Fibroblast of skin of left biceps (primary cell): Measurements from ENCODE around the gene AMY1A.
"Not testable (repeated sequence)": the region's sequence is repeated elsewhere in the genome, so short reads cannot be mapped to it uniquely, and the experiment has no call there.

ENCODE experiments used
- DNase-seq, 2 experiments: peaks; one replicate each; pipeline ENCODE4 v3.0.0-alpha.2; 2013; ENCODE audit warnings: low read depth in 2 of 2

The AMY1A gene

DNA sequence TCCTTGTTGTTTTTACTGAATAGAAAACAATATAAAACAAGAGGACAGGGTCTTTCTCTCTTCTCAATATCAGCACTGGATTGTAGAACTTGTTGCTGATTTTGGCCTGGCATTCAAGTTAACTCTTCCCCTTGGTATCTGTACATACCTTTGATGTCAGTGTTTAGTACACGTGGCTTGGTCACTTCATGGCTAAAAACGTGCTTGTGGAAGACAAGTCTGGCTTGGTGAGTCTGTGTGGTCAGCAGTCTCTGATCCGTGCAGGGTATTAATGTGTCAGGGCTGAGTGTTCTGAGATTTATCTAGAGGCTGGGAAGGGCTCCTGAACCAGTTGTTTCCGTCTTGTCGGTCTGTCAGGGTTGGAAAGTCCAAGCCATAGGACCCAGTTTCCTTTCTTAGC is at the start of gene AMY1A:
AMY1A (plus strand) TSS at position 301 of the 400 bp plus-strand sequence. CDS start 571 bp downstream, outside the sequence.
- DNase-seq = not testable (repeated sequence)

DNA sequence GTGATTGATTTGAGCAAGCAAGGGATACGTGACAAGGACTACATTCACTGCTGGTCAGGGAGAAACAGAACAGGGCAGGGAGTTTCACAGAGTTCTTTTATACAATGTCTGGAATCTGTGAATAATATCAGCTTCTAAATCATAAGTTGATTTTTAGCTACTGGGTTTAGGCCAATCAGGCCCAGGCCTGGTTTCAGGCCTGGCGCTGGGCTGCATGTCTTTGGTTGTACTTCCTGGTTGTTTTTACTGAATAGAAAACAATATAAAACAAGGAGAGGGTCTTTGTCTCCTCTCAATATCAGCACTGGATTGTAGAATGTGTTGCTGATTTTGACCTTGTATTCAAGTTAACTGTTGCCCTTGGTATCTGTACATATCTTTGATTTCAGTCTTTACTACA is 39.2 kb upstream of the AMY1A start:
- no peak for DNase-seq

GRCh38 chr1:103616994-103617477 is 38.5 kb upstream of the AMY1A start, which contains the start of gene AMY2A:
Gene AMY2A, plus strand, starts transcription at chr1:103617427. Its CDS starts 14 bp downstream, at chr1:103617441.
- not testable (repeated sequence) for DNase-seq

DNA sequence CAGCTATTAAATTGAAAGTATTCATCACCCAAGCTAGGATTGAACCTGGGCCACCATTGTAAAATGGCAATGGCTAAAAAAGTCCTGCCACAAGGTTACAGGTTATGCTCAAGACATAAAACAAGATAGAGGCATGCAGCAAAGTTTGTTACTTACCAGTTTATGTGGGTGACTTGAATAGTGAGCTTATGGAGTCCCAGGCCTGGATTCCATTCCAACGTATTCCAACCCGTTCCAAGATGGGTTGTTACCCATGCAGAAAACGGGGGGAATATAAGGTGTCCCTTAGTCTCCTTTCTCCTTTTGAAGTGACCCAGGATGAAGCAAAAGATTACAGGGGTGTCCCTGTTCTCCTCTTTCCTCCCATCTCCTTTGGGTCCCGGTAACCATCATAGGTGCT is 28.1 kb upstream of the AMY1A start:
- not testable (repeated sequence) for DNase-seq

DNA sequence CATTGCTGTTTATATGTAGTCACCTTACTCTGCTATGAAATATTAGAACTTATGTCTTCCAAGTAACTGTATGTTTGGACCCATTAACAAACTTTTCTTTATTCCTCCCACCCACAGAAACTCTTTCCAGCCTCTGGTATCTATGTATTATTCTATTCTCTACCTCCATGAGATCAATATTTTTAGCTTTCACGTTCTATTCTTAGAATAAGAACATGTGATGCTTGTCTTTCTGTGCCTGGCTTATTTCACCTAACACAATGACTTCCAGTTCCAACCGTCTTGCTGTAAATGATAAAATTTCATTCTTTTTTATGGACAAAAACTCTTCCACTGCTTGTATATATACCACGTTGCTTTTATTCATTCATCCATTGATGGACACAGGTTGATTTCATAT is 14.4 kb upstream of the AMY1A start:
- not testable (repeated sequence) for DNase-seq

DNA sequence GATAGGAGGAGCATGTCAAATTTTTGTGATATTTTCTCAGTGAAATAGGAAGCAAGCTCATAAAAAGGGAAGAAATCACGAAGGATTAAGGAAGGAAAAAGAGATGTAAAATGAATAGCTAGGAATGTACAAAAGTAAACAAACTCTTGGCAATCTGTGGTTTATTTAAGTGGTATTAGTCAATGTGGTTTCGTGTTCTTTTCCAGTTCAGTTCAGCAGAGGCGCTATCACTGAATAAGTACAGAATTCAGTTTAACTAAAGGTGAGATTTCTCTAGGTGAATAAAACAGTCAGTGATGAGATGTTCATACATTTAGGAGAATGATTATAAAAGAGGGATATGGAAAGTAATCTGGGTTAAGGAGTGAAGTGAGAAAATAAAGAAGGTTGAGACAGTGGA is 11.7 kb upstream of the AMY1A start:
- DNase-seq = not testable (repeated sequence)

- DNase-seq = not testable (repeated sequence)
Measured at GRCh38 chr1:103650305-103650704, 5.3 kb upstream of the AMY1A start.

- not testable (repeated sequence) for DNase-seq
Measured at GRCh38 chr1:103650889-103651288, 4.7 kb upstream of the AMY1A start.

DNA sequence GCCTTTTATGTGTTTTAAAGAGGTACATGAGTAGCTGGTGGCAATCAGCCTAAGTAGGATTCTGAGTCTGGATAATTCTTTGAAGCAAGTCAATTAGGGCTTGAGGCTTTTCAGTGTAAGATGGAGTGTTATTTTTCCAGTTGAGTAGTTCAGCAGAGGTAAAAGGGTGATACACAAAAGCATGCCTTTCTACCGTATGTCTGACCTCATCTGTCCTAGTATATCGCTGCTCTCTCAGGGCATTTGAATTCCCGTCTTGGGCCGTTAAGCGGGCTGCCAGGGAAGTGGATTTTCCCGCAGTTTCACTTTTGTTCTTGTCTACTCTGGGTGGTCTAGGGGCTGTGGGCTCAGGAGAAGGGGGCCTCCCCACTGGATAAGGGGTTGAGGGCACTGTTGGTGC is 1.4 kb upstream of the AMY1A start:
- not testable (repeated sequence) for DNase-seq

GRCh38 chr1:103676335-103676734 is 20.8 kb downstream of the AMY1A start:
- DNase-seq = not testable (repeated sequence)

GRCh38 chr1:103696110-103696509 is 40.5 kb downstream of the AMY1A start, which contains the start of gene AMY1B:
Gene AMY1B, minus strand, starts transcription at chr1:103696210. Its CDS starts 571 bp downstream, at chr1:103695639.
- DNase-seq = not testable (repeated sequence)

DNA sequence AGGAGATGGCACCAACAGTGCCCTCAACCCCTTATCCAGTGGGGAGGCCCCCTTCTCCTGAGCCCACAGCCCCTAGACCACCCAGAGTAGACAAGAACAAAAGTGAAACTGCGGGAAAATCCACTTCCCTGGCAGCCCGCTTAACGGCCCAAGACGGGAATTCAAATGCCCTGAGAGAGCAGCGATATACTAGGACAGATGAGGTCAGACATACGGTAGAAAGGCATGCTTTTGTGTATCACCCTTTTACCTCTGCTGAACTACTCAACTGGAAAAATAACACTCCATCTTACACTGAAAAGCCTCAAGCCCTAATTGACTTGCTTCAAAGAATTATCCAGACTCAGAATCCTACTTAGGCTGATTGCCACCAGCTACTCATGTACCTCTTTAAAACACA is 41.9 kb downstream of the AMY1A start:
- not testable (repeated sequence) for DNase-seq

DNA sequence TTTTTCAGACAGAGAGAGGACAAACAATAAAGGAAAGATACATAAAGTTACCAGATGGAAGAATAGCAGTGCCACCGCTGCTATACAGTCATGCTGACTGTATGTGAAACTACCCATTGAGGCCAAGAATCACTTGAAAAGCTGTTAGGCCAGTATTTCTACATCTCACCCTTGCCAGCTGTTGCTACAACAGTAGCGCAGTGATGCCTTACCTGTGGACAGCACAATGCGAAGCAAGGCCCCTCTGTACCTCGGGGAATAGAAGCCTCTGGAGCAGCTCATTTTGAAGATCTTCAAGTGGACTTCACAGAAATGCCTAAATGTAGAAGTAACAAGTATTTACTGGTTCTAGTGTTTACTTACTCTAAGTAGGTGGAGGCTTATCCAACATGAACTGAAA is 45.1 kb downstream of the AMY1A start:
- not testable (repeated sequence) for DNase-seq

DNA sequence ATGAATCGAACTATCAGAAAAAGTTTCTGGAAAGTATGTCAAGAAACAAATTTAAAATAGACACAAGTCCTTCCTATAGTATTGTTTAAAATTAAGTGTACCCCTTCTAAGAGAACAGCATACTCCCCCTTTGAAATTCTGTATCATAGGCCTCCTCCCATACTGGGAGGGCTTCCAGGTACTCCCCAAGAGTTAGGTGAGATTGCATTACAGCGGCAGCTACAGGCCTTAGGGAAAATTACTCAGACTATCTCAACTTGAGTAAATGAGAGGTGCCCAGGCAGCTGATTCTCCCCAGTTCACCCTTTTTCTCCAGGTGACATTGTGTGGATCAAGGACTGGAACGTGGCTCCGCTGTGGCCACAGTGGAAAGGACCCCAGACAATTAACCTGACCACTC is 45.7 kb downstream of the AMY1A start:
- not testable (repeated sequence) for DNase-seq

DNA sequence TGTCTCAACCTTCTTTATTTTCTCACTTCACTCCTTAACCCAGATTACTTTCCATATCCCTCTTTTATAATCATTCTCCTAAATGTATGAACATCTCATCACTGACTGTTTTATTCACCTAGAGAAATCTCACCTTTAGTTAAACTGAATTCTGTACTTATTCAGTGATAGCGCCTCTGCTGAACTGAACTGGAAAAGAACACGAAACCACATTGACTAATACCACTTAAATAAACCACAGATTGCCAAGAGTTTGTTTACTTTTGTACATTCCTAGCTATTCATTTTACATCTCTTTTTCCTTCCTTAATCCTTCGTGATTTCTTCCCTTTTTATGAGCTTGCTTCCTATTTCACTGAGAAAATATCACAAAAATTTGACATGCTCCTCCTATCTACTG is 52.1 kb downstream of the AMY1A start:
- DNase-seq = not testable (repeated sequence)

- not testable (repeated sequence) for DNase-seq
Measured at GRCh38 chr1:103710381-103710780, 54.8 kb downstream of the AMY1A start.
